ENCODE data around the gene RTP3. TPM values are rescaled to one million over a fixed set of nuclear protein-coding genes. Genes with fewer than 3 reads are reported as not detected.

Gene RTP3
- total and polyA plus RNA-seq, 4 donors = not detected

DNA sequence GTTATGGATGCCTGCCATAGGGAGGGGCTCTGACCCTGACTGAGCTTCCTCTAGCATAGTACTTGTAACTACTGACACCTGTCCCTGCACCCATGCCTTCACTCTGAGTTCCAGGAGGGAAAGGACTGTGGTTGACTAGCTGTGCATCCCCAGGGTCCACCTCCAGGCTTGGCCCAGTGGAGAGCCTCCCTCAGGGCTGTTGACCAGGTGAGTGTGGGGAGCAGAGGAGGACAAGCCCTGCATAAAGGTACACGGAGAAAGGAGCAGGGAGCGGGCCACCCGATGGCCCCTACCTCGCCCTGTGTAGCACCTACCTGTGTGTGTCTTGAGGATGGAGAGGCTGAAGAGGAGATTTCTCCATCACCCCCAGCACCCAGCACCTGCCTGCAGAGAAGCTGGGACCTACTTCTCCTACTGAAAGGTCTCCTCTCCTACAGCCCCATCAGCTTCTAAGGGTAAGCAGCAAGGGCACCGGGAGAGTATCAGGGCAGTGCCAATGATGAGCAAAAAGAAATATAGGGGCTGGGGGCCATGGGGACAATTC is 26.3 kb upstream of the RTP3 start:
- H3K36me3 ChIP-seq (ENCODE audit: control insufficient read depth in 4 of 4, insufficient read depth in 4 of 4, low read length in 4 of 4) = no peaks in the 10 kb centered on the region
- H3K9me3 ChIP-seq (ENCODE audit: control insufficient read depth in 4 of 4, insufficient read depth in 3 of 4, low read length in 3 of 4) = peaks cover 0 to 3% (median 0%) of the 10 kb centered on the region in 4 donors
- no peak for ATAC-seq (ENCODE audit: insufficient read depth, low FRiP score)
- no peak overlapping the region for H3K9ac ChIP-seq (ENCODE audit: insufficient read depth in 1 of 2, low read length in 2 of 2)
- H3K4me1 ChIP-seq (ENCODE audit: control insufficient read depth in 5 of 5, insufficient read depth in 5 of 5, low read length in 5 of 5) = peaks cover 0 to 6% (median 0%) of the 10 kb centered on the region in 5 donors
- H3K27me3 ChIP-seq (ENCODE audit: control insufficient read depth in 3 of 3, insufficient read depth in 3 of 3, low read length in 2 of 3) = no peaks in the 10 kb centered on the region
- TF ChIP-seq, protein P1, sequence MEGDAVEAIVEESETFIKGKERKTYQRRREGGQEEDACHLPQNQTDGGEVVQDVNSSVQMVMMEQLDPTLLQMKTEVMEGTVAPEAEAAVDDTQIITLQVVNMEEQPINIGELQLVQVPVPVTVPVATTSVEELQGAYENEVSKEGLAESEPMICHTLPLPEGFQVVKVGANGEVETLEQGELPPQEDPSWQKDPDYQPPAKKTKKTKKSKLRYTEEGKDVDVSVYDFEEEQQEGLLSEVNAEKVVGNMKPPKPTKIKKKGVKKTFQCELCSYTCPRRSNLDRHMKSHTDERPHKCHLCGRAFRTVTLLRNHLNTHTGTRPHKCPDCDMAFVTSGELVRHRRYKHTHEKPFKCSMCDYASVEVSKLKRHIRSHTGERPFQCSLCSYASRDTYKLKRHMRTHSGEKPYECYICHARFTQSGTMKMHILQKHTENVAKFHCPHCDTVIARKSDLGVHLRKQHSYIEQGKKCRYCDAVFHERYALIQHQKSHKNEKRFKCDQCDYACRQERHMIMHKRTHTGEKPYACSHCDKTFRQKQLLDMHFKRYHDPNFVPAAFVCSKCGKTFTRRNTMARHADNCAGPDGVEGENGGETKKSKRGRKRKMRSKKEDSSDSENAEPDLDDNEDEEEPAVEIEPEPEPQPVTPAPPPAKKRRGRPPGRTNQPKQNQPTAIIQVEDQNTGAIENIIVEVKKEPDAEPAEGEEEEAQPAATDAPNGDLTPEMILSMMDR (IDR thresholded peaks at IDR 0.05; ENCODE audit: control extremely low read depth, extremely low read depth) = no peak
- no peak for DNase-seq
- 95% methylated on average over 5 of the region's 5 CpGs for WGBS, 2 donors
- no peak overlapping the region for H3K4me3 ChIP-seq
- no peak overlapping the region for H3K27ac ChIP-seq (ENCODE audit: low read depth in 1 of 2, low read length in 1 of 2)

DNA sequence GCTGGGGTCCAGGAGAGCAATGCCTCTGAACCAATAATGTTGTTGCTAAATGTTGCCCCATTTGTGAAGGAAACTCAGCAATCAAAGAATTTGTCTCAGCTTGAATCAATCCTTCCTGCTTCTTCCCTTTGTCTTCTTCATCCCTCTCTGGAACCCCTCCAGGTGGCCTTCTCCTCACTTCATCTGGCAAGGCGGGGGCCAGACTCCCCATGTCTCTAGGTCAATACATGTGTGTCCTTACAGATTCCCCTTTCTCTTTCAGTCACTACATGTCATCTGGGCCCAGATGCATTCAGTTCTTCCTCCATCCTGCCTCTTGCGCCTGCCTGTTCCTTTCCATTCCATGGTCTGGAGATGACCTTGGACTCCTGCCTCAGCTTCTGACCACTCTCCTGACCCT is 25.0 kb upstream of the RTP3 start:
- ATAC-seq (ENCODE audit: insufficient read depth, low FRiP score) (no peak), DNase-seq (no peak)
- TF ChIP-seq, protein P1 (IDR thresholded peaks at IDR 0.05; ENCODE audit: control extremely low read depth, extremely low read depth) = no peak
- Histone ChIP-seq H3K9me3 (ENCODE audit: control insufficient read depth in 4 of 4, insufficient read depth in 3 of 4, low read length in 3 of 4) (peaks cover 0 to 3% (median 0%) of the 10 kb centered on the region in 4 donors), H3K4me3 (no peak overlapping the region), H3K36me3 (ENCODE audit: control insufficient read depth in 4 of 4, insufficient read depth in 4 of 4, low read length in 4 of 4) (no peaks in the 10 kb centered on the region), H3K4me1 (ENCODE audit: control insufficient read depth in 5 of 5, insufficient read depth in 5 of 5, low read length in 5 of 5) (peaks cover 0 to 6% (median 0%) of the 10 kb centered on the region in 5 donors), H3K27me3 (ENCODE audit: control insufficient read depth in 3 of 3, insufficient read depth in 3 of 3, low read length in 2 of 3) (no peaks in the 10 kb centered on the region), H3K9ac (ENCODE audit: insufficient read depth in 1 of 2, low read length in 2 of 2) (no peak overlapping the region), H3K27ac (ENCODE audit: low read depth in 1 of 2, low read length in 1 of 2) (no peak overlapping the region)
- WGBS, 2 donors = 88 to 94% methylated on average over 2 of the region's 2 CpGs

DNA sequence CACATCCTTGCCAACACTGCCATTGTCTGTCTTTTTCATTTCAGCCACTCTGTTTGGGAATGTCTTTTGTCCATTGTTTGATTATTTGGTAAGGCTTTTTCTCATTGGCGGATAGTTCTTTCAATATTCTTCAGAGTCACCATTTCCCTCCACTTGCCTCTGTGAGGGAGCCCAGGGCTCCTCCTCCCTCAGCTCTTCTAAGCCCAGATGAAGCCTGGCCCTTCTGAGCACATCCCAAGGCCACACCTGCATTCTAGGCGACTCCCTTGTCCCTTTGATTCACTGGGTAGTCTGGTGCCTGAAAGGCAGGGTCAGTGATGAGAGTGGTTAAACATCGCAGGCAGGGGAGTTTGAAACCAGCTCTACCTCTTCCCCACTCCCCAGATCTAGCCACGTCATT is 20.6 kb upstream of the RTP3 start:
- no peak for ATAC-seq (ENCODE audit: insufficient read depth, low FRiP score)
- H3K9ac ChIP-seq (ENCODE audit: insufficient read depth in 1 of 2, low read length in 2 of 2) = no peak overlapping the region
- H3K9me3 ChIP-seq (ENCODE audit: control insufficient read depth in 4 of 4, insufficient read depth in 3 of 4, low read length in 3 of 4) = peaks cover 0 to 3% (median 0%) of the 10 kb centered on the region in 4 donors
- TF ChIP-seq, protein P1 (IDR thresholded peaks at IDR 0.05; ENCODE audit: control extremely low read depth, extremely low read depth) = no peak
- no peaks in the 10 kb centered on the region for H3K27me3 ChIP-seq (ENCODE audit: control insufficient read depth in 3 of 3, insufficient read depth in 3 of 3, low read length in 2 of 3)
- 87 to 91% methylated on average over 4 of the region's 4 CpGs for WGBS, 2 donors
- H3K27ac ChIP-seq (ENCODE audit: low read depth in 1 of 2, low read length in 1 of 2) = no peak overlapping the region
- H3K4me1 ChIP-seq (ENCODE audit: control insufficient read depth in 5 of 5, insufficient read depth in 5 of 5, low read length in 5 of 5) = no peaks in the 10 kb centered on the region
- no peak for DNase-seq
- H3K4me3 ChIP-seq = no peak overlapping the region
- H3K36me3 ChIP-seq (ENCODE audit: control insufficient read depth in 4 of 4, insufficient read depth in 4 of 4, low read length in 4 of 4) = no peaks in the 10 kb centered on the region

DNA sequence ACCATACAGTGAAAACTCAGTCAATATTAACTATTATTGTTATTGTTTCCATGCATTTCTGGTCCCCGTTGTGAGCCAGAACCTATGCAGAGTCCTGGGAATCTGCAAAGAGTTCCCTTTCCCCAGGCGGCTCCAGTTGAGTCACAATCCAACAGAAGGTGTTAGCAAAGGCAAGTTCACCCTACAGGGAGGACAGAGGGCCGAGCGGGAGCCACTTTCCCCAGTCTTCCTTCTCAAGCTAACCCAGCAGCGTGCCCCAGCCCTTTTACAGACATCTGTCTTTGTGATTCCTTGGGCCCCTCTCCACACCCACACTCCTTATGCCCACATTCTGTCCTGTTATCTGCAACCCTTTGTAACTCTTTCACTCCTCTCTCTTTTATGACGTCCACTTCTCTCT is 20.0 kb upstream of the RTP3 start:
- Histone ChIP-seq H3K36me3 (ENCODE audit: control insufficient read depth in 4 of 4, insufficient read depth in 4 of 4, low read length in 4 of 4) (no peaks in the 10 kb centered on the region), H3K27ac (ENCODE audit: low read depth in 1 of 2, low read length in 1 of 2) (no peak overlapping the region), H3K27me3 (ENCODE audit: control insufficient read depth in 3 of 3, insufficient read depth in 3 of 3, low read length in 2 of 3) (no peaks in the 10 kb centered on the region), H3K4me3 (no peak overlapping the region), H3K9me3 (ENCODE audit: control insufficient read depth in 4 of 4, insufficient read depth in 3 of 4, low read length in 3 of 4) (peaks cover 0 to 3% (median 0%) of the 10 kb centered on the region in 4 donors), H3K9ac (ENCODE audit: insufficient read depth in 1 of 2, low read length in 2 of 2) (no peak overlapping the region), H3K4me1 (ENCODE audit: control insufficient read depth in 5 of 5, insufficient read depth in 5 of 5, low read length in 5 of 5) (no peaks in the 10 kb centered on the region)
- DNase-seq (no peak), ATAC-seq (ENCODE audit: insufficient read depth, low FRiP score) (no peak)
- TF ChIP-seq, protein P1 (IDR thresholded peaks at IDR 0.05; ENCODE audit: control extremely low read depth, extremely low read depth) = no peak
- 90 to 92% methylated on average over 6 of the region's 6 CpGs for WGBS, 2 donors
